ENCODE measurements around the gene SYT11.

SYT11 gene

DNA sequence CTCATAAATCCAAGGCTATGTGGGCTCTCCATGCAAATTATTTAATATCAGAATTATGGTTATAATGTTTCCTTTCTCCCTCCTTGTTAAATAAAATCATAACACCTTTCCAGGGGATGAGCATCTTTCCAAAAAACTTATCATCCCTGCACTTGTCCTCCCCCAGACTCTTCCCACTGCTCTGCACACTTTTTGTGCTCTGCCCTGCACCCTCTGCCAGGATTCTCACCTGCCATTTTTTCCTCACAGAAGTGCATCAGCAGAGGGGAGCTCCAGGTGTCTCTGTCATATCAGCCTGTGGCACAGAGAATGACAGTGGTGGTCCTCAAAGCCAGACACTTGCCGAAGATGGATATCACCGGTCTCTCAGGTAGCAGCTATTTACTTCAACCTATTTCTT is 20.9 kb downstream of the SYT11 start:
- POLR2A ChIA-PET = no interaction called here
- TF ChIP-seq ZNF677 (tag by site-specific recombination; IDR thresholded peaks at IDR 0.05) = no peak

DNA sequence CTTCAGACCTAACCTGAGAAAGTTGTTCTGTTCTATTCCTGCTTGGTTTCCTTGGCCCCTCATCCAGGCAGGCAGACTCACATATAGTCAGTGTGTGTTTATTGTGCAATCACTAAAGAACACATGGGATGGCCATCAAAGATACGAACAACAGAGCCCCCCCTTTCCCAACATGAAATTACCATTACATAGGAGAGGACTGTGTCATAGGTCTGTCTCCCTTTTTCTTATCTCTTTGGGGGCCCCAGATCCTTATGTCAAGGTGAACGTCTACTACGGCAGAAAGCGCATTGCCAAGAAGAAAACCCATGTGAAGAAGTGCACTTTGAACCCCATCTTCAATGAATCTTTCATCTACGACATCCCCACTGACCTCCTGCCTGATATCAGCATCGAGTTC is 21.6 kb downstream of the SYT11 start:
- Histone ChIP-seq H3K9me3 (ENCODE audit: control insufficient read depth, insufficient read depth, low read depth, low read length) (no peaks in the 10 kb centered on the region), H3K4me1 (ENCODE audit: control insufficient read depth, insufficient read depth, low read length) (no peaks in the 10 kb centered on the region), H3K4me3 (ENCODE audit: low read depth, low read length) (no peak overlapping the region), H3K36me3 (ENCODE audit: control insufficient read depth in 2 of 2, insufficient read depth in 1 of 2, low read length in 2 of 2) (peaks cover 0 to 11% of the 10 kb centered on the region in 2 experiments; a peak in 1 of 3 replicates), H3K27ac (ENCODE audit: extremely low read depth, low read depth, low read length) (no peak overlapping the region)
- TF ChIP-seq, protein P1, sequence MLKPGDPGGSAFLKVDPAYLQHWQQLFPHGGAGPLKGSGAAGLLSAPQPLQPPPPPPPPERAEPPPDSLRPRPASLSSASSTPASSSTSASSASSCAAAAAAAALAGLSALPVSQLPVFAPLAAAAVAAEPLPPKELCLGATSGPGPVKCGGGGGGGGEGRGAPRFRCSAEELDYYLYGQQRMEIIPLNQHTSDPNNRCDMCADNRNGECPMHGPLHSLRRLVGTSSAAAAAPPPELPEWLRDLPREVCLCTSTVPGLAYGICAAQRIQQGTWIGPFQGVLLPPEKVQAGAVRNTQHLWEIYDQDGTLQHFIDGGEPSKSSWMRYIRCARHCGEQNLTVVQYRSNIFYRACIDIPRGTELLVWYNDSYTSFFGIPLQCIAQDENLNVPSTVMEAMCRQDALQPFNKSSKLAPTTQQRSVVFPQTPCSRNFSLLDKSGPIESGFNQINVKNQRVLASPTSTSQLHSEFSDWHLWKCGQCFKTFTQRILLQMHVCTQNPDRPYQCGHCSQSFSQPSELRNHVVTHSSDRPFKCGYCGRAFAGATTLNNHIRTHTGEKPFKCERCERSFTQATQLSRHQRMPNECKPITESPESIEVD (tag by site-specific recombination; IDR thresholded peaks at IDR 0.05) = no peak
- TF ChIP-seq YY1 (tag by site-specific recombination; IDR thresholded peaks at IDR 0.05) = no peak
- TF ChIP-seq ZNF529 (tag by site-specific recombination; IDR thresholded peaks at IDR 0.05; ENCODE audit: insufficient replicate concordance) = no peak
- no peak for TF ChIP-seq ZNF660 (tag by site-specific recombination; IDR thresholded peaks at IDR 0.05)
- TF ChIP-seq ZFP3 (tag by site-specific recombination; IDR thresholded peaks at IDR 0.05; ENCODE audit: low read depth) = no peak
- TF ChIP-seq, protein P2, sequence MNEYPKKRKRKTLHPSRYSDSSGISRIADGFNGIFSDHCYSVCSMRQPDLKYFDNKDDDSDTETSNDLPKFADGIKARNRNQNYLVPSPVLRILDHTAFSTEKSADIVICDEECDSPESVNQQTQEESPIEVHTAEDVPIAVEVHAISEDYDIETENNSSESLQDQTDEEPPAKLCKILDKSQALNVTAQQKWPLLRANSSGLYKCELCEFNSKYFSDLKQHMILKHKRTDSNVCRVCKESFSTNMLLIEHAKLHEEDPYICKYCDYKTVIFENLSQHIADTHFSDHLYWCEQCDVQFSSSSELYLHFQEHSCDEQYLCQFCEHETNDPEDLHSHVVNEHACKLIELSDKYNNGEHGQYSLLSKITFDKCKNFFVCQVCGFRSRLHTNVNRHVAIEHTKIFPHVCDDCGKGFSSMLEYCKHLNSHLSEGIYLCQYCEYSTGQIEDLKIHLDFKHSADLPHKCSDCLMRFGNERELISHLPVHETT (tag by site-specific recombination; IDR thresholded peaks at IDR 0.05) = no peak
- TF ChIP-seq ZNF501 (tag by site-specific recombination; IDR thresholded peaks at IDR 0.05) = no peak
- TF ChIP-seq ZNF549 (tag by site-specific recombination; IDR thresholded peaks at IDR 0.05) = no peak
- TF ChIP-seq TCF7L2 (IDR thresholded peaks at IDR 0.05; ENCODE audit: borderline replicate concordance, low read depth, low read length) = no peak
- POLR2A ChIA-PET = no interaction called here
- CTCF ChIA-PET = no interaction called here

More for the DNA sequence above, 20.9 kb downstream of the SYT11 start:
- no peaks in the 10 kb centered on the region for H3K9me3 ChIP-seq (ENCODE audit: control insufficient read depth, insufficient read depth, low read depth, low read length)
- no peak overlapping the region for H3K27ac ChIP-seq (ENCODE audit: extremely low read depth, low read depth, low read length)
- no peaks in the 10 kb centered on the region for H3K4me1 ChIP-seq (ENCODE audit: control insufficient read depth, insufficient read depth, low read length)
- CTCF ChIA-PET = no interaction called here
- peaks cover 0 to 11% of the 10 kb centered on the region in 2 experiments; a peak in 1 of 3 replicates for H3K36me3 ChIP-seq (ENCODE audit: control insufficient read depth in 2 of 2, insufficient read depth in 1 of 2, low read length in 2 of 2)
- H3K4me3 ChIP-seq (ENCODE audit: low read depth, low read length) = no peak overlapping the region

DNA sequence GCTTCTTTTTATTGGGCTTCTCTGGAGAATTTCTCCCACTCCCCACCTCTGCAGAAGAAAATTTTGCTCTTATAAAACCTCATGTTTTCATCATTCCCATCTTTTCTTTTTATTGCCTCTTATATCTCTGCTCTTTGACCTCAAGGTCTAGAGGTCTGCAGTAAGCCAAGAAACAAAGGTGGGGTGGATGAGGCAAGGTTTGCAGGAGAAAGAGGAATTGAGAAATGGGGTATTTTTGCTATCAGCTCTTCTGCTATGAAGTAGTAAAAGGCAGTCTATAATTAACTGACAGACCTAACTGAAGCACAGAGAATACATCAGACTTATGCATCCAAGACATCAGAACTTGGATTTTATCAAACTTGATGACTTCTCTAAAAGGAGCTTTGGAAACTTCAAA is 22.9 kb downstream of the SYT11 start:
- Histone ChIP-seq H3K4me3 (ENCODE audit: low read depth, low read length) (no peak overlapping the region), H3K36me3 (ENCODE audit: control insufficient read depth in 2 of 2, insufficient read depth in 1 of 2, low read length in 2 of 2) (peaks cover 0 to 11% of the 10 kb centered on the region in 2 experiments; a peak in 1 of 3 replicates), H3K9me3 (ENCODE audit: control insufficient read depth, insufficient read depth, low read depth, low read length) (no peaks in the 10 kb centered on the region), H3K4me1 (ENCODE audit: control insufficient read depth, insufficient read depth, low read length) (no peaks in the 10 kb centered on the region), H3K27ac (ENCODE audit: extremely low read depth, low read depth, low read length) (no peak overlapping the region)
- CTCF ChIA-PET = interaction anchor here (0.5 to 0.9 kb wide), 2 partner anchors 9 to 13 kb away, joined by 3 to 6 read pairs; no protein-coding TSS in a partner anchor
- TF ChIP-seq SP3 (tag by site-specific recombination; IDR thresholded peaks at IDR 0.05) (no peak), ZNF324 (tag by site-specific recombination; IDR thresholded peaks at IDR 0.05) (no peak), SP7 (tag by site-specific recombination; IDR thresholded peaks at IDR 0.05) (no peak), ZNF114 (tag by site-specific recombination; IDR thresholded peaks at IDR 0.05) (no peak)
- TF ChIP-seq, protein P3, sequence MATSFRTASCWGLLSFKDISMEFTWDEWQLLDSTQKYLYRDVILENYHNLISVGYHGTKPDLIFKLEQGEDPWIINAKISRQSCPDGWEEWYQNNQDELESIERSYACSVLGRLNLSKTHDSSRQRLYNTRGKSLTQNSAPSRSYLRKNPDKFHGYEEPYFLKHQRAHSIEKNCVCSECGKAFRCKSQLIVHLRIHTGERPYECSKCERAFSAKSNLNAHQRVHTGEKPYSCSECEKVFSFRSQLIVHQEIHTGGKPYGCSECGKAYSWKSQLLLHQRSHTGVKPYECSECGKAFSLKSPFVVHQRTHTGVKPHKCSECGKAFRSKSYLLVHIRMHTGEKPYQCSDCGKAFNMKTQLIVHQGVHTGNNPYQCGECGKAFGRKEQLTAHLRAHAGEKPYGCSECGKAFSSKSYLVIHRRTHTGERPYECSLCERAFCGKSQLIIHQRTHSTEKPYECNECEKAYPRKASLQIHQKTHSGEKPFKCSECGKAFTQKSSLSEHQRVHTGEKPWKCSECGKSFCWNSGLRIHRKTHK (tag by site-specific recombination; IDR thresholded peaks at IDR 0.05) = no peak
- TF ChIP-seq, protein P4, sequence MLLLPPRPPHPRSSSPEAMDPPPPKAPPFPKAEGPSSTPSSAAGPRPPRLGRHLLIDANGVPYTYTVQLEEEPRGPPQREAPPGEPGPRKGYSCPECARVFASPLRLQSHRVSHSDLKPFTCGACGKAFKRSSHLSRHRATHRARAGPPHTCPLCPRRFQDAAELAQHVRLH (tag by site-specific recombination; IDR thresholded peaks at IDR 0.05) = no peak
- TF ChIP-seq, protein P5, sequence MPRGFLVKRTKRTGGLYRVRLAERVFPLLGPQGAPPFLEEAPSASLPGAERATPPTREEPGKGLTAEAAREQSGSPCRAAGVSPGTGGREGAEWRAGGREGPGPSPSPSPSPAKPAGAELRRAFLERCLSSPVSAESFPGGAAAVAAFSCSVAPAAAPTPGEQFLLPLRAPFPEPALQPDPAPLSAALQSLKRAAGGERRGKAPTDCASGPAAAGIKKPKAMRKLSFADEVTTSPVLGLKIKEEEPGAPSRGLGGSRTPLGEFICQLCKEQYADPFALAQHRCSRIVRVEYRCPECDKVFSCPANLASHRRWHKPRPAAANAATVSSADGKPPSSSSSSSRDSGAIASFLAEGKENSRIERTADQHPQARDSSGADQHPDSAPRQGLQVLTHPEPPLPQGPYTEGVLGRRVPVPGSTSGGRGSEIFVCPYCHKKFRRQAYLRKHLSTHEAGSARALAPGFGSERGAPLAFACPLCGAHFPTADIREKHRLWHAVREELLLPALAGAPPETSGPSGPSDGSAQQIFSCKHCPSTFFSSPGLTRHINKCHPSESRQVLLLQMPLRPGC (tag by site-specific recombination; IDR thresholded peaks at IDR 0.05) = no peak
- TF ChIP-seq, protein P6, sequence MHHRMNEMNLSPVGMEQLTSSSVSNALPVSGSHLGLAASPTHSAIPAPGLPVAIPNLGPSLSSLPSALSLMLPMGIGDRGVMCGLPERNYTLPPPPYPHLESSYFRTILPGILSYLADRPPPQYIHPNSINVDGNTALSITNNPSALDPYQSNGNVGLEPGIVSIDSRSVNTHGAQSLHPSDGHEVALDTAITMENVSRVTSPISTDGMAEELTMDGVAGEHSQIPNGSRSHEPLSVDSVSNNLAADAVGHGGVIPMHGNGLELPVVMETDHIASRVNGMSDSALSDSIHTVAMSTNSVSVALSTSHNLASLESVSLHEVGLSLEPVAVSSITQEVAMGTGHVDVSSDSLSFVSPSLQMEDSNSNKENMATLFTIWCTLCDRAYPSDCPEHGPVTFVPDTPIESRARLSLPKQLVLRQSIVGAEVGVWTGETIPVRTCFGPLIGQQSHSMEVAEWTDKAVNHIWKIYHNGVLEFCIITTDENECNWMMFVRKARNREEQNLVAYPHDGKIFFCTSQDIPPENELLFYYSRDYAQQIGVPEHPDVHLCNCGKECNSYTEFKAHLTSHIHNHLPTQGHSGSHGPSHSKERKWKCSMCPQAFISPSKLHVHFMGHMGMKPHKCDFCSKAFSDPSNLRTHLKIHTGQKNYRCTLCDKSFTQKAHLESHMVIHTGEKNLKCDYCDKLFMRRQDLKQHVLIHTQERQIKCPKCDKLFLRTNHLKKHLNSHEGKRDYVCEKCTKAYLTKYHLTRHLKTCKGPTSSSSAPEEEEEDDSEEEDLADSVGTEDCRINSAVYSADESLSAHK (tag by site-specific recombination; IDR thresholded peaks at IDR 0.05) = no peak
- POLR2A ChIA-PET = interaction anchor here (0.6 kb wide), 1 partner anchor 555 kb away, joined by 5 read pairs; no protein-coding TSS in a partner anchor

Measured in HEK293 (cell line).